Loucy (cell line): ENCODE data around the gene SOX12.

Experiments
- EZH2phosphoT487 ChIP-seq: fragments of 200-600 bp; IDR thresholded peaks from 2 replicates; pipeline ENCODE4 v1.6.1; 2018; ENCODE audit warnings: antibody characterized with exemption, mild to moderate bottlenecking, moderate library complexity, borderline replicate concordance
- TF ChIP-seq, protein P1 (sequence below): fragments of 200-600 bp; sonication (generic); conservative IDR thresholded peaks from 2 replicates; pipeline ENCODE4 v1.5.1; 2014; ENCODE audit warnings: mild to moderate bottlenecking, antibody characterized with exemption, low read length

DNA sequence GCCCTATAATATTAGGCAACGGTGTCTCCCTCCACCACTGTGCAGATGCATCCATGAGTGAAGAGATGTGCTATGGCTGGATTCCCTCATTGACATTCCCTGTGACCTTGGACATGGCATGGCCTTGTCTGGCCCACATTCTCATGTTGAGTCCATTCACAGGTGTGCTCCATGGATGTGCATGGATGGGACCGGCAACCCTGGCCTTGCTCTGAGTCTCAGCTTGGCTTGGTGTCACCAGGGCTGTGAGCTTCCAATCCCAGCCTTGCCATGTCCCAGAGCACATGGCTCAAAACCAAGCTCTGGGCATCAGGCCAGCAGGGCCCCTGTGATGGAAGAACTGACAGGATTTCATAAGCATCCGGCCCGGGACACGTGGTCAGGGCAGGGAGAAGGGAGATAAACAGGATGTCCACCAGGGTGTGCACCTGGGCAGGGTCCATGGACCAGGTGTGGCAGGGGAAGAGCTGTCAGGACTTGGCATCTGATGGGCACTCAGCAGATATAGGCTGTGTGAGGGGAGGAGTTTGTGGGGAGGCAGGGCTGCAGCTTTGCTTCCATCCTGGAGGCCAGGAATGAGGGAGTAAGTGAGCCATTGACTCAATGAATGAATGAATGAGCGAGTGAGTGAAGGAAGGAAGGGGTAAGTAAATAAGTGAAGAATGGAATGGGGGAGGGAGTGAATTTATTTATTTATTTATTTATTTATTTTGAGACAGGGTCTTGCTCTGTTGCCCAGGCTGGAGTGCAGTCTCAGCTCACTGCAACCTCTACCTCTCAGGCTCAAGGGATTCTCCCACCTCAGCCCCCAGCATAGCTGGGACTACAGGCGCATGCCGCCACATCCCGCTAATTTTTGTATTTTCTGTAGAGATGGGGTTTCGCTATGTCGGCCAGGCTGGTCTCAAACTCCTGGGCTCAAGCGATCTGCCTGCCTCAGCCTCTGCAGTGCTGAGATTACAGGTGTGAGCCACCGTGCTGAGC, 37.2 kb downstream of the SOX12 start:
- TF ChIP-seq, protein P1, sequence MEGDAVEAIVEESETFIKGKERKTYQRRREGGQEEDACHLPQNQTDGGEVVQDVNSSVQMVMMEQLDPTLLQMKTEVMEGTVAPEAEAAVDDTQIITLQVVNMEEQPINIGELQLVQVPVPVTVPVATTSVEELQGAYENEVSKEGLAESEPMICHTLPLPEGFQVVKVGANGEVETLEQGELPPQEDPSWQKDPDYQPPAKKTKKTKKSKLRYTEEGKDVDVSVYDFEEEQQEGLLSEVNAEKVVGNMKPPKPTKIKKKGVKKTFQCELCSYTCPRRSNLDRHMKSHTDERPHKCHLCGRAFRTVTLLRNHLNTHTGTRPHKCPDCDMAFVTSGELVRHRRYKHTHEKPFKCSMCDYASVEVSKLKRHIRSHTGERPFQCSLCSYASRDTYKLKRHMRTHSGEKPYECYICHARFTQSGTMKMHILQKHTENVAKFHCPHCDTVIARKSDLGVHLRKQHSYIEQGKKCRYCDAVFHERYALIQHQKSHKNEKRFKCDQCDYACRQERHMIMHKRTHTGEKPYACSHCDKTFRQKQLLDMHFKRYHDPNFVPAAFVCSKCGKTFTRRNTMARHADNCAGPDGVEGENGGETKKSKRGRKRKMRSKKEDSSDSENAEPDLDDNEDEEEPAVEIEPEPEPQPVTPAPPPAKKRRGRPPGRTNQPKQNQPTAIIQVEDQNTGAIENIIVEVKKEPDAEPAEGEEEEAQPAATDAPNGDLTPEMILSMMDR = peak; percentile 43
- no peak for TF ChIP-seq EZH2phosphoT487
